Muscle of arm (tissue), 12 donors: Measurements from ENCODE around the gene DR1. TPM values are rescaled to one million over a fixed set of nuclear protein-coding genes. Genes with fewer than 3 reads are reported as not detected.
"Not testable (repeated sequence)": the region's sequence is repeated elsewhere in the genome, so short reads cannot be mapped to it uniquely, and the experiment has no call there.

Experiments
- DNase-seq: peaks from one replicate; pipeline ENCODE4 v3.0.0-alpha.2; 2013
- polyA plus RNA-seq, 12 donors: library from polyadenylated mRNA; unstranded; fragments of 120-200 nt; gene quantifications; one replicate each; pipeline ENCODE4 v1.2.1, GENCODE V29; 2013; ENCODE audit not compliant: insufficient read length in 12 of 12

DR1 gene
- polyA plus RNA-seq, 12 donors: 36.4 to 85.2 (median 69.9) TPM

DNA sequence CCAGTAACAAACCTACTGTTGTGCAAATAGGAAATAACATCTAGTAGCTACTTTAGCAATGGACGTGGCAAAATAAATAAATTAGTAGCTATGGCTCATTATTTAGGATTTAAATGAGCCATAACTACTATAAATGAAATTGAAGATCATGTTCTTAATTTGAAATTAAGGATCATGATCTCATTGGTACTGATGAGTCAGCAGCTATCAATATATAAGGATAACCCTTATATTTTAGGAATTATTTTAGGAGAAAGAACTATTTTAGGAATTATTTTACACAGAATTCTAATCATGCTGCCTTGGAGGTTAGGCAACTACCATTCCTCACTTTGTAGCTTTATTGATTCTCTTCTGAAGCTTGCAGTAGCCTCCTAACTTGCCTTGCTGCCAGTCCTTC is 24.0 kb downstream of the DR1 start:
- DNase-seq: no peak

DNA sequence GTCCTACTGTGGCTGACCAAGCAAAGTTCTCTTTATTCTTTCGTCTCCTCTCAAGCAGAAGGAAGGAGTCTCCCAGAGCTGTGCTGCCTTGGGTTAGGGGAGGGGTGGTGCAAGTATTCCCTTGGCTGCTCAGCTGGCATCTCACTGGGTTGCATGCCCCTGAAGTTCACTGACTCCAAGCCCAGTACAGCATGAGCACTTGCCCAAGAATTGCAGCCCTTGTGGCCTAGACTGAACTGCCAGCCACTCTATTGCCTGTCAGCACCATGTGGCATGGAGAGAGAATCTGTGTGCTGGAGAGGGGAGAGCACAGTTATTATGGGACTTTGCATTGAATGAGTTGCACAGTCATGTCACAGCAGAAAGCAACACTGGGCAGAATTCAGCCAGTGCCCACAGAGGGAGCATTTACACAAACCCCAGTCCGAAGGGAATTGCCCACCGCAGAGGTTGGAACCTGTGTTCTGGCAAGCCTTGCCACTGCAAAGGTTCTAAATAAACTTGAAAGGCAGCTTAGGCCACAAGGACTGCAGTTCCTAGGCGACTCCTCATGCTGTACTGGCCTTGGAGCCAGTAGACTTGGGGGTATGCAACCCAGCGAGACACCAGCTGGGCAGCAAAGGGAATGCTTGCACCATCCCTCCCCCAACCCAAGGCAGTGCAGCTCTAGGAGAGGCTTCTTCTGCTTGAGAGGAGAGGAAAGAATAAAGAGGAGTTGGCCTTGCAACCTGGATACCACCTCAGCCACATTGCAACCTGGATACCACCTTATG is 28.8 kb downstream of the DR1 start:
- no peak for DNase-seq

DNA sequence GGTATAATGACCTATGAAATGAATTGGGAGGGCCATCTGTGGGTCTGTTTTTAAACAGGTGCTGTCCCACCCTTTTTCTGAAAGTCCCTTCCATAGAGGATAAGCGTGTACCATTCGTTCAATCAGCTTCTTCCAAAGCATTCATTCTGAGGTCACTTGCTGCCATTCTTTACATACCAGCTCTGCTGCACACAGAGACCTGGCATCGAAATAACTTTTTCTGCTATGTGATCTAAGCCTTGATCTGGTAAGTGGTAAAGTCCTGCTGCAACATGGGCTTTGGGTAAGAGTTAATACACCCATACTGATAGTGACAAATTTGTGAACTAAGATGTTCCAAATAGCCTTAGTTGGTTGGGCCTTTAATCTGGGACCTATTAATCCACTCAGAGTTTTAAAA is 38.9 kb downstream of the DR1 start:
- no peak for DNase-seq

DNA sequence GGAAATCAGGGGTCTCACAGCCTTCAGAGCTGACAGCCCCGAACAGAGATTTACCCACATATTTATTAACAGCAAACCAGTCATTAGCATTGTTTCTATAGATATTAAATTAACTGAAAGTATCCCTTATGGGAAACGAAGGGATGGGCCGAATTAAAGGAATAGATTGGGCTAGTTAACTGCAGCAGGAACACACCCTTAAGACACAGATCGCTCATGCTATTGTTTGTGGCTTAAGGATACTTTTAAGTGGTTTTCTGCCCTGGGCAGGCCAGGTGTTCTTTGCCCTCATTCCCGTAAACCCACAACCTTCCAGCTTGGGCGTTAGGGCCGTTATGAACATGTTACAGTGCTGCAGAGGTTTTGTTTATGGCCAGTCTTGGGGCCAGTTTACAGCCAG is 40.6 kb downstream of the DR1 start:
- not testable (repeated sequence) for DNase-seq

DNA sequence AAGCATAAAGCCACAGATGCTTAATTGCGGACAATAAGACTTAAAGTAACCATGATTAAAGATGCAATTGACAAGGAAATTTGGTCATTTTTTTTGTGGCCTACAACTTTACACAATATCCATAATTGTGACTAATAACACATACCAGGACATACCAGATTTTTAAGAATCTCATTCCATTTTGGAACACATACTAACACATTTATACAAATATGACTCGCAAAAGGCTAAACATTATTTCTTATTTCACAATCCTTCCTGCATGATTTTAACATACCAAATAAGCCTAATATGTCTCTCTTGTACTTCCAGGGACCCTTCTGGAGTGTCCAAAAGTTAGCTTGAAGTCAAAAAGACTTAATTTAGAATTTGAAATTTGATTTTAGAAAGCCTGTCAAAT is 48.8 kb downstream of the DR1 start:
- DNase-seq: no peak

DNA sequence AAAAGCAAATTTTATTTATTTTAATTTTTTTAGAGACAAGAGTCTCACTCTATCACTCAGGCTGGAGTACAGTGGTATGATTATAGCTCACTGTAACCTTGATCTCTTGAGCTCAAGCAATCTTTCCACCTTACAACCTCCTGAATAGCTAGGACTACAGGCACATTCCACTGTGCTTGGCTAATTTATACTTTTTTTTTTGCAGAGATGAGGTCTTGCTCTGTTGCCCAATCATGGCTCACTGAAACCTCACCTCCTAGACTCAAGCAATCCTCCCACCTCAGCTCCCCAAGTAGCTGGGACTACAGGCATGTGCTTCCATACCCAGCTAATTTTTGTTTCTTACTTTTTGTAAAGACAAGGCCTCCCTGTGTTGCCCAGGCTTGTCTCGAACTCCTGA is 49.5 kb downstream of the DR1 start:
- DNase-seq: no peak

DNA sequence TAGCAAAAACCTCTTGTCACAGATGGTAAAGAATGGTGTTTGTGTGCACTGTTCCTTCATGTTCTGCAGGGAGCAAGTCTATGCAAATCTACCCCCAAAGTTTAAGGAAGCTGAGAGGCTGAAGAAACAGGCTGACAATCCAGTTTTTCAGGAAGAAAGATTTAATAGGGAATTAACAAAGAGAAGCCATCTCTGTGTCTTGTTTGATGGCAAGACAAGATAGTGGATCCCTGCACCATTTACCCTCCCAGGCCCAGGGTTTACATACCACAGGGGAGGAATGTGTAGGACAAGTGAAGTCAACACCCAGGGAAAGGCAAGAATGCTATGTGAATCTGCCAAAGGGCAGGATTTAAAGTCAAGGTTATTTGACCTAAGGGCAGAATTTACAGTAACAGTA is 54.1 kb downstream of the DR1 start:
- DNase-seq: no peak

DNA sequence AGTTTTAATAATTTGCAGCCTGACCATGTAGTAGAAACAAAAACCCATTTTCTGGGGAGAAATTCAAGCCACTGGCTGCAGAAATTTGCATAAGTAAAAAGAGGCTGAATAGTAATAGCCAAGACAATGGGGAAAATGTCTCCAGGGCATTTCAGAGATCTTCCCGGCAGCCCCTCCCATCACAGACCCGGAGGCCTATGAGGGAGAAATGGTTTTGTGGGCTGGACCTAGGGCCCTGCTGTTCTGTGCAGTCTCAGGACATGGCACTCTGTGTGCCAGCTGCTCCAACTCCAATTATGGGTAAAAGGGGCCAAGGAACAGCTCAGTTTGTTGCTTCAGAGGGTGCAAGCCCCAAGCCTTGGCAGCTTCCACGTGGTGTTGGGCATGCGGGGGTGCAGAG is 62.5 kb downstream of the DR1 start:
- no peak for DNase-seq

DNA sequence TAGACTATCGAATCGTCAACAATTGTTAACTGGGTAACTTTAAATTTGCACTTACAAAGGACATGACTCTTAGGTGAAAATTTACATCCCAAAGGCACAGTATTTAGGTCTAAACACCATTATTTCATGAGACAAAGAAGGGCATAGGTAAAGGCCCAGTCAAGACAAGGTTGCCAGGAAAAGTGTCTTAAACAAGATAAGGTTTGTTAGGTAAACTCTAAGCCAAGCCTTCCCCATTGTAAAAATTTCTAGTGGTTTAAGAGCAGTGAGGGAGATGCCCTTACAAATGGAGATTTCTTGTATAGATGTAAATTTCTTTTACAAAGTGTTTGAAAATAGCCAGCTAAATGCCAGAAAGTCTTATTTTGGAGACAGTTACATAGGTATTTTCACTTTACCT is 65.3 kb downstream of the DR1 start:
- no peak for DNase-seq

DNA sequence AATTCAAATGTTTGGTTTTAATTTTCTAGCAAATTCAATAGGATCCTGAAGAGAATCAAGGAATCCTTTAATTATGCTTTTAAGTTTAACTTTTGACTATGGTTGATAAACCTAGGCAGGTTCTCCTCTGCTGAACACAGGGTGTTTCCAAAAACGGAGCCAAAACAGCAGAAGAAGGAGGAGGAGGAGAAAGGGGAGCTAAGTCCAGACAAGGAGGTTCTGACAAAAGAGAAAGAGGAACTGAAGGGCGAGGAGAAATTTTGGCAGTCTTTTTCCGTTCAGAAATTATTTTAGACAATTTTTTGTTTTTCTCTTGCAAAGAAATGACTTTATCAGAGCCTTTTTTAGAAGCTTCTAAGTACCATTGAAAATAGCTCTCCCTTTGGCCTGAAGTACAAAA is 69.0 kb downstream of the DR1 start:
- DNase-seq: no peak

DNA sequence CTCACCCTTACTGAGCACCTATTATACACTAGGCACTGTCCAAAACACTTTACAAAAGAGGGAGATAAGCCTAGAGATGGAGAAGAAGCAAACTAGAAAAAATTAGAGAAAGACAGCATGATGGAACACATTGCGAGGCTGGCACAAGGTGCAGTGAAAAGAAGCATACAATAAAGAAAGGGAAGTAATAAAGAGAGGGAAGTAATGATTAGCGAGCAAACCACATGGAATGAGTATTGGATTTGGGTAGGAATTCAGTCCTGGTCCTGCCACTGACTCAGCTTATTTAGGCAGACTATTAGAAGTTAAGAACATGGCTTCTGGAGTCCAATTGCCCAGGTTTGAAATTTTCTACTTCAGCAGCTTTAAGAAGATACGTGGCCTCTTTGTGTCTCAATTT is 69.6 kb downstream of the DR1 start:
- no peak for DNase-seq

DNA sequence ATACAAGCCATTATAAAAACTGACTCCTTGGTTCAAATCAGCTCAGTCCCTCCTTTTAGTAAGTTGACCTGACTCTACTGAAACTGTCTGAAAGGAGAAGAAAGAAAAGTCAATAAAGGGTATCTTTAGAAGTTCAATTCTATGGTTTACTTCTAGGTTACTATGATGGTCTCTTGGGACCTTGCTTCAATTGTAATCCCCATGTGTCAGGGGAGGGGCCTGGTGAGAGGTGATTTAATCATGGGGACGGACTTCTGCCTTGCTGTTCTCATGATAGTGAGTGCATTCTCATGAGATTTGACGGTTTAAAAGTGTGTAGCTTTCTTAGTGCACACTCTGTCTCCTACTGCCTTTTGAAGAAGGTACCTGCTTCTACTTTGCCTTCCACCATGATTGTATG is 70.5 kb downstream of the DR1 start:
- no peak for DNase-seq

Other genes with a start within 250 kb of the DR1 start
- gene TMED5, start 165.5 kb upstream of the DR1 start, polyA plus RNA-seq: 10 to 100 TPM in 11 of 12 donors, not detected in 1; 25.9 to 47.3 (median 30.6) TPM
- gene CCDC18, start 165.2 kb upstream of the DR1 start, polyA plus RNA-seq: 10 to 100 TPM in 1 of 12 donors, 1 to 10 TPM in 10, not detected in 1; 3.5 to 10.3 (median 5.8) TPM
- 10 to 100 TPM in 11 of 12 donors, not detected in 1; 39.0 to 81.0 (median 57.5) TPM for gene FNBP1L, start 102.2 kb downstream of the DR1 start, polyA plus RNA-seq